ENCODE results near the gene CEP83. TPM values are rescaled to one million over a fixed set of nuclear protein-coding genes. Genes with fewer than 3 reads are reported as not detected.
"Not testable (repeated sequence)": the region's sequence is repeated elsewhere in the genome, so short reads cannot be mapped to it uniquely, and the experiment has no call there.

The CEP83 gene
- total RNA-seq, 2 donors from 2014 or later = 10.3 to 17.5 TPM

DNA sequence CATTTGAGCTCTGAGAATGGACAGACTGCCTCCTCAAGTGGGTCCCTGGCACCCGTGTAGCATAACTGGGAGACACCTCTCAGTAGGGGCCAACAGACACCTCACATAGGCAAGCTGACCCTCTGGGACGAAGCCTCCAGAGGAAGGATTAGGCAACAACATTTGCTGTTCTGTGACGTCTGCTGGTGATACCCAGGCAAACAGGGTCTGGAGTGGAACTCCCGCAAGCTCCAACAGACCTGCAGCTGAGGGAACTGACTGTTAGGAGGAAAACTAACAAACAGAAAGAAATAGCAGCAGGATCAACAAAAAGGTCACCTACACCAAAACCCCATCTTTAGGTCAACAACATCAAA is 69.6 kb downstream of the CEP83 start:
- Histone ChIP-seq H3K9ac (ENCODE audit: low read depth in 2 of 2, low read length in 2 of 2) (no peak overlapping the region), H3K27me3 (no peaks in the 10 kb centered on the region), H3K27ac (no peak overlapping the region), H3K36me3 (no peaks in the 10 kb centered on the region), H3K4me3 (no peak overlapping the region), H3K9me3 (no peaks in the 10 kb centered on the region), H3K4me1 (no peaks in the 10 kb centered on the region)
- DNase-seq = no peak
- TF ChIP-seq, protein P1, sequence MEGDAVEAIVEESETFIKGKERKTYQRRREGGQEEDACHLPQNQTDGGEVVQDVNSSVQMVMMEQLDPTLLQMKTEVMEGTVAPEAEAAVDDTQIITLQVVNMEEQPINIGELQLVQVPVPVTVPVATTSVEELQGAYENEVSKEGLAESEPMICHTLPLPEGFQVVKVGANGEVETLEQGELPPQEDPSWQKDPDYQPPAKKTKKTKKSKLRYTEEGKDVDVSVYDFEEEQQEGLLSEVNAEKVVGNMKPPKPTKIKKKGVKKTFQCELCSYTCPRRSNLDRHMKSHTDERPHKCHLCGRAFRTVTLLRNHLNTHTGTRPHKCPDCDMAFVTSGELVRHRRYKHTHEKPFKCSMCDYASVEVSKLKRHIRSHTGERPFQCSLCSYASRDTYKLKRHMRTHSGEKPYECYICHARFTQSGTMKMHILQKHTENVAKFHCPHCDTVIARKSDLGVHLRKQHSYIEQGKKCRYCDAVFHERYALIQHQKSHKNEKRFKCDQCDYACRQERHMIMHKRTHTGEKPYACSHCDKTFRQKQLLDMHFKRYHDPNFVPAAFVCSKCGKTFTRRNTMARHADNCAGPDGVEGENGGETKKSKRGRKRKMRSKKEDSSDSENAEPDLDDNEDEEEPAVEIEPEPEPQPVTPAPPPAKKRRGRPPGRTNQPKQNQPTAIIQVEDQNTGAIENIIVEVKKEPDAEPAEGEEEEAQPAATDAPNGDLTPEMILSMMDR (IDR thresholded peaks at IDR 0.05) = no peak
- intact Hi-C loops (cut with DNase I) = no loop called here

DNA sequence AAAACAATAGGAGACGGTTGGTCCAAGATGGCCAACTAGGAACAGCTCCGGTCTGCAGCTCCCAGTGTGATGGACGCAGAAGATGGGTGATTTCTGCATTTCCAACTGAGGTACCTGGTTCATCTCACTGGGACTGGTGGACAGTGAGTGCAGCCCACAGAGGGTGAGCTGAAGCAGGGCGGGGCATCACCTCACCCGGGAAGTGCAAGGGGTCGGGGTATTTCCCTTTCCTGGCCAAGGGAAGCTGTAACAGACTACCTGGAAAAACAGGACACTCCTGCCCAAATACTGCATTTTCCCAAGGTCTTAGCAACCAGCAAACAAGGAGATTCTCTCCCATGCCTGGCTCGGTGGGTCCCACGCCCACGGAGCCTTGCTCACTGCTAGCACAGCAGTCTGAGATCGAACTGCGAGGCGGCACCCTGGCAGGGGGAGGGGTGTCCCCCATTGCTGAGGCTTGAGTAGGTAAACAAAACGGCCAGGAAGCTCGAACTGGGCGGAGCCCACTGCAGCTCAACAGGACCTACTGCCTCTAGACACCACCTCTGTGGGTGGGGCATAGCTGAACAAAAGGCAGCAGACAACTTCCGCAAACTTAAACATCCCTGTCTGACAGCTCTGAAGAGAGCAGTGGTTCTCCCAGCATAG is 70.1 kb downstream of the CEP83 start:
- H3K4me3 ChIP-seq; H3K4me1 ChIP-seq; H3K36me3 ChIP-seq; H3K9ac ChIP-seq (ENCODE audit: low read depth in 2 of 2, low read length in 2 of 2); intact Hi-C loops (cut with DNase I); H3K27ac ChIP-seq; H3K27me3 ChIP-seq; DNase-seq; H3K9me3 ChIP-seq: not testable (repeated sequence)

DNA sequence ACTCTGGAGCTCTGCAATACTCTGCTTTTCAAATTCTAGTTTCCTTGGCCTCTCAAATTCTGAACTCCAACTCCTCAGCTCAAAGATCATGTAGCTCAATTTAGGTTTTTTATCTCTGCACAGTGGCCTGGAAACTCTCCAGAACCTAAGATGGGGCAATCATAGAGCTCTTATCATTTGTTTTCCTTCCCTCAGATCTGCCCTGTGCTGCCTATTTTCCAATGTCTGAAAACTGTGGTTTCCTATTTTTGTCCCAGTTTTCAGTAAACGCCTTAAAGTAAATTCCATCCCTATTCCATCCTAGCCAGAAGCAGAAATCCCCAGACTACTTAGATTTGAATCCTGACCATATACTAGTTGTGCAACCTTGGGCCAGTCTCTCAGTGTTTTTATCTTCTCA is 73.2 kb downstream of the CEP83 start:
- no peaks in the 10 kb centered on the region for H3K9me3 ChIP-seq
- no peaks in the 10 kb centered on the region for H3K4me1 ChIP-seq
- TF ChIP-seq, protein P1 (IDR thresholded peaks at IDR 0.05) = no peak
- no peak overlapping the region for H3K4me3 ChIP-seq
- no peak overlapping the region for H3K27ac ChIP-seq
- H3K36me3 ChIP-seq = no peaks in the 10 kb centered on the region
- intact Hi-C loops (cut with DNase I) = no loop called here
- no peak overlapping the region for H3K9ac ChIP-seq (ENCODE audit: low read depth in 2 of 2, low read length in 2 of 2)
- DNase-seq = no peak
- no peaks in the 10 kb centered on the region for H3K27me3 ChIP-seq

DNA sequence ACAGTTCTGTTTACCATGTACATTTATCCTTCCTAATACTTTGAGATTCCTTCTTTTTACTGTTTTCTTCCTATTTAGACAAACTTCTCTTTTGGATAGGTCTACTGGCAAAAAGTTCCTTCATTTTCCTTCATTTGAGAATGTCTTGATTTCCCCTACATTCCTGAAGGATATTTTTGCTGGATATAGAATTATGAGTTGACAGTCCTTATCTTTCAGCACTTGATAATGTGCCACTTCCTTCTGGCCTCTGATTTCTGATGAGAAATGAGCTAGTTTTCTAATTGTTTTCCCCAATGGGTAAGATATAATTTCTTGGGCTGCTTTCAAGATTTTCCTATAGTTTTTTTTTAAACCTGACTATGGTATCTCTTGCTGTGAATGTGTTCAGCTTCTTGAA is 75.6 kb downstream of the CEP83 start:
- intact Hi-C loops (cut with DNase I) = no loop called here
- Histone ChIP-seq H3K27me3 (no peaks in the 10 kb centered on the region), H3K4me1 (no peaks in the 10 kb centered on the region), H3K9ac (ENCODE audit: low read depth in 2 of 2, low read length in 2 of 2) (no peak overlapping the region), H3K36me3 (no peaks in the 10 kb centered on the region), H3K27ac (no peak overlapping the region), H3K9me3 (no peaks in the 10 kb centered on the region), H3K4me3 (no peak overlapping the region)
- TF ChIP-seq, protein P1 (IDR thresholded peaks at IDR 0.05) = no peak
- no peak for DNase-seq

DNA sequence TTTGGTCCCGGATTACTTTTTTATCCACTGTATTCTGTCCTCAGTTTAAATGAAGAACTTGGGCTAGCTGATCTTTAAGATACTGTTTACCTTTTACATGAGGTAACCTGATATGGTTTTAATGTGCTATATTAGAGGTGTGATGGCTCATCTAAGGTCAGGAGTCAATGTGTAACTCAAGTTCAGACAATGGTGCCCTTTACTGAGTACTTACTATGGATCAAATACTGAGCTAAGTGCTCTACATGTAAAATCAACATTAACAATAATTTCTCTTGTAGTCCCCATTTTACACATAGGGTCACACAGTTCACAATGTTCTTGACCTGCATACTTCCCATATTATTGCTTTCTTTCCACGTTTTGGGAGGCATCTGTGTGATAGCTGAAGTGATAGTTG is 79.2 kb downstream of the CEP83 start:
- no peak overlapping the region for H3K4me3 ChIP-seq
- TF ChIP-seq, protein P1 (IDR thresholded peaks at IDR 0.05) = no peak
- H3K9ac ChIP-seq (ENCODE audit: low read depth in 2 of 2, low read length in 2 of 2) = no peak overlapping the region
- no peaks in the 10 kb centered on the region for H3K36me3 ChIP-seq
- no peaks in the 10 kb centered on the region for H3K4me1 ChIP-seq
- no peaks in the 10 kb centered on the region for H3K9me3 ChIP-seq
- intact Hi-C loops (cut with DNase I) = no loop called here
- no peaks in the 10 kb centered on the region for H3K27me3 ChIP-seq
- DNase-seq = no peak
- H3K27ac ChIP-seq = no peak overlapping the region

DNA sequence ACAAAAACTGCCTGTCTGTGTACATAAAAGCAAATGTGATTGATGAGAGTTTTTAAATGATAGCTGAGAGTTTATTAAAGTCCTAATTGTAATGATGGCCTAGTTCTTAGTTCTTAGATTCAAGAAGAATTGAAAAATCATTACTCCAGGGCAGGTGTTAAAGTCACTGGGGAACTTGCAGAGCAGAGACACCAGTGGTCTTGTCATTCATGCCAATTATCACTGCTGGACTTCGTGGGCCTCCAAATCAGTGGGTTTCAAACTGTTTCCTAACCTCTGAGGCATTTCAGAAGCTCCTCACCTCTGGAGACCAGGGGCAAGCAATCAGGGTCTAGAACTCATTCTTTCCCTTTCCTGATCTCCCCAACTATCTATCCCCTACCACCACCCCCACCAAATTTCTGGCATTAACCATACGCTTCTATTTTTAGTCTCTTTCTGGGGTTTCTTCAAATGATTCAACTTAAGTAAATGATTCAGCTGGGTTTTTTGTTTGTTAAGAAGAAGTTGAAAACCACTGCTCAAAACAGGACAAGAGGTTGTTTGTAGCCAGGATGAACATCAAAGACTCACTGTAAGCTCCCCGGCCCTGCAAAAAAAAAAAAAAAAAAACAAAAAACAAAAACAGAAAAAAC is 80.1 kb downstream of the CEP83 start:
- H3K27ac ChIP-seq = no peak overlapping the region
- TF ChIP-seq, protein P1 (IDR thresholded peaks at IDR 0.05) = no peak
- no peak for DNase-seq
- H3K9me3 ChIP-seq = no peaks in the 10 kb centered on the region
- no peak overlapping the region for H3K4me3 ChIP-seq
- H3K36me3 ChIP-seq = no peaks in the 10 kb centered on the region
- no peak overlapping the region for H3K9ac ChIP-seq (ENCODE audit: low read depth in 2 of 2, low read length in 2 of 2)
- intact Hi-C loops (cut with DNase I) = no loop called here
- H3K4me1 ChIP-seq = no peaks in the 10 kb centered on the region
- H3K27me3 ChIP-seq = no peaks in the 10 kb centered on the region

Data from colonic mucosa (tissue), 4 donors.